Panc1 (cell line): ENCODE data around the gene FBXL17. TPM values are rescaled to one million over a fixed set of nuclear protein-coding genes. Genes with fewer than 3 reads are reported as not detected.
"Not testable (repeated sequence)": the region's sequence is repeated elsewhere in the genome, so short reads cannot be mapped to it uniquely, and the experiment has no call there.

Experiments used
- ATAC-seq: fragments of 200-7000 bp; cut with Tn5 transposase; 2 replicates; pipeline ENCODE4 v1.9.1; 2020; ENCODE audit warnings: mild to moderate bottlenecking, moderate library complexity
- BruUV-seq: library from RNA; stranded (reverse); fragments of 400-500 nt; replicated peaks from 2 replicates; lab custom pipeline; 2021; lab: Mats Ljungman, UMichigan
- CTCF ChIA-PET: fragments of 300-600 bp; sonication (Branson Sonifier 250); formaldehyde crosslinking; loops from one replicate; lab custom pipeline; 2022; ENCODE audit warnings: antibody characterized with exemption; lab: Charles Lee
- POLR2A ChIA-PET: fragments of 300-600 bp; sonication (Branson Sonifier 250); formaldehyde crosslinking; loops from one replicate; lab custom pipeline; 2022; ENCODE audit warnings: antibody characterized with exemption; lab: Charles Lee
- DNase-seq: peaks from one replicate; pipeline ENCODE4 v3.0.0-alpha.2; 2010; ENCODE audit warnings: low read depth, low spot score
- H3K27ac ChIP-seq: 2 replicates; pipeline ENCODE4 v1.5.1; 2011; ENCODE audit warnings: mild to moderate bottlenecking, low read length, inconsistent platforms
- H3K27me3 ChIP-seq: fragments of 200-500 bp; sonication (Bioruptor generic); 2 replicates; pipeline ENCODE4 v1.6.0; 2014; ENCODE audit warnings: low read length, inconsistent platforms; ENCODE audit not compliant: control insufficient read depth, insufficient read depth
- H3K36me3 ChIP-seq: fragments of 200-500 bp; sonication (Bioruptor generic); 2 replicates; pipeline ENCODE4 v1.5.1; 2014; ENCODE audit warnings: inconsistent platforms, mild to moderate bottlenecking, low read length, moderate library complexity; ENCODE audit not compliant: control insufficient read depth, insufficient read depth
- H3K4me1 ChIP-seq: 2 replicates; pipeline ENCODE4 v1.5.1; 2011; ENCODE audit warnings: inconsistent platforms, mild to moderate bottlenecking, low read length, moderate library complexity; ENCODE audit not compliant: control insufficient read depth, insufficient read depth
- H3K4me3 ChIP-seq, 2 experiments: 2 replicates each; pipeline ENCODE4 v1.5.1; 2011 to 2012; ENCODE audit warnings: low read depth in 2 of 2, low read length in 2 of 2, mild to moderate bottlenecking in 2 of 2, inconsistent platforms in 1 of 2, moderate library complexity in 1 of 2
- H3K9me3 ChIP-seq: fragments of 200-500 bp; sonication (Bioruptor generic); 2 replicates; pipeline ENCODE4 v1.5.1; 2014; ENCODE audit warnings: low read depth, mild to moderate bottlenecking, inconsistent platforms, low read length, moderate library complexity; ENCODE audit not compliant: control insufficient read depth, insufficient read depth
- POLR2AphosphoS5 ChIP-seq: IDR thresholded peaks from 2 replicates; pipeline ENCODE4 v1.6.1; 2012; ENCODE audit warnings: mild to moderate bottlenecking, low read depth, low read length, moderate library complexity
- SIN3A ChIP-seq: IDR thresholded peaks from 2 replicates; pipeline ENCODE4 v1.6.1; 2012; ENCODE audit warnings: low read depth, mild to moderate bottlenecking, low read length, moderate library complexity, borderline replicate concordance; ENCODE audit not compliant: insufficient read depth
- TCF7L2 ChIP-seq: IDR thresholded peaks from 2 replicates; pipeline ENCODE4 v1.6.1; 2011; ENCODE audit warnings: mild to moderate bottlenecking, low read depth, low read length, inconsistent platforms
- in situ Hi-C: cut with HindIII; loops from 2 replicates; pipeline ENCODE4 v1.10.0; 2016; ENCODE audit warnings: low sequenced_read_pairs, low pct_unique_long_range_greater_than_20kb
- intact Hi-C: fragments of 100-400 bp; cut with micrococcal nuclease; formaldehyde crosslinking; loops from one replicate; pipeline ENCODE4 v1.10.0; 2022; ENCODE audit not compliant: unreplicated experiment
- total RNA-seq: library from RNA; stranded (reverse); gene quantifications from one replicate; pipeline ENCODE4 v1.2.1, GENCODE V29; 2021; ENCODE audit not compliant: unreplicated experiment
- TF ChIP-seq, protein P1 (sequence below), 2 experiments: IDR thresholded peaks; 2 replicates each; pipeline ENCODE4 v1.6.1; 2011 to 2012; ENCODE audit warnings: low read depth in 2 of 2, control low read depth in 1 of 2, low read length in 1 of 2, mild to moderate bottlenecking in 1 of 2, moderate library complexity in 1 of 2; ENCODE audit not compliant: insufficient read depth in 1 of 2
- TF ChIP-seq, protein P2 (sequence below): fragments of 450-650 bp; IDR thresholded peaks from 2 replicates; pipeline ENCODE4 v1.5.1; 2017; ENCODE audit warnings: mild to moderate bottlenecking

The FBXL17 gene
- total RNA-seq, 1 experiment from 2014 or later: 17.4 TPM

DNA sequence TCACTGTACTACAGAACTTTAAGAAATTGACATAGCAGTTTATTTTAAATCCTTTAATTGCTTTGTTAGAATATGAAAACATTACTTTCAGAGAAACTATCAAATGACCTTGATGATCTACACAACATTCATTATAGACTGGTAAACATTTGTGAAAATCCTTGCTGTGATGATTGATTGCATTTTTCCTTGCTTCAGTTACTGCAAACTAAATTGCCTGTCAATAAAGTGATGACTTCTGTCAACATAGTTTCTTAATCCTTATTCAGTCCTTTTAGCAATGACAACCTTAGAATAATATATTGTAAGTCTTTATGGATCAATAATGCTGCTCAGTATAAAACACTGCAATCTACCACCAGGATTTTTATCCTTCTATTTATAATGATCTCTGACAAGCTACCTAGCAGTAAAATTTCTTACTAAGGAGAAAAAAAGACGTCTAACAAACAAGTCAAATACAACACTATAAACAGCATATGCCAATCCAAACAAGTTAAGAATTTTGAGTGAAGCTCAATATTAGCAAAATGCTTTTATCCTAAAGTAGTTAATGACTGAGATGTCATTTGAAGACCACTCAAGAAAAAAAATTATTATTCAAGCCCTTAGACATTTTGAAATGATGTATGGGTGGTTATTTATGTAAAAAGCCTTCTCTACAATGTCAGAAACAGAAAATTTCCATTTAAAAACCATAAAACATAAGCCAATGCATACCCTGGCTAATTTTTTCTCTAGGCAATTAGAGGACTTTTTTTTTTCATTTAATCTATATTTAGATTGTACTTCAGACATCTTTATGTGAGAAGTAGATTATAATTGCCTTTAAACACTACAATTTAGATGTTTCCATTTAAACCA lies 105.5 kb downstream of the FBXL17 start:
- no peak for DNase-seq
- H3K9me3 ChIP-seq: no peaks in the 10 kb centered on the region
- H3K4me3 ChIP-seq: no peak overlapping the region
- intact Hi-C loops: no loop called here
- no peaks in the 10 kb centered on the region; the same call in 1 of the 2 replicates for H3K4me1 ChIP-seq
- ChIA-PET POLR2A (no interaction called here), CTCF (no interaction called here)
- H3K27ac ChIP-seq: no peak overlapping the region
- no peaks in the 10 kb centered on the region for H3K27me3 ChIP-seq
- TF ChIP-seq TCF7L2: no peak
- TF ChIP-seq, protein P1, sequence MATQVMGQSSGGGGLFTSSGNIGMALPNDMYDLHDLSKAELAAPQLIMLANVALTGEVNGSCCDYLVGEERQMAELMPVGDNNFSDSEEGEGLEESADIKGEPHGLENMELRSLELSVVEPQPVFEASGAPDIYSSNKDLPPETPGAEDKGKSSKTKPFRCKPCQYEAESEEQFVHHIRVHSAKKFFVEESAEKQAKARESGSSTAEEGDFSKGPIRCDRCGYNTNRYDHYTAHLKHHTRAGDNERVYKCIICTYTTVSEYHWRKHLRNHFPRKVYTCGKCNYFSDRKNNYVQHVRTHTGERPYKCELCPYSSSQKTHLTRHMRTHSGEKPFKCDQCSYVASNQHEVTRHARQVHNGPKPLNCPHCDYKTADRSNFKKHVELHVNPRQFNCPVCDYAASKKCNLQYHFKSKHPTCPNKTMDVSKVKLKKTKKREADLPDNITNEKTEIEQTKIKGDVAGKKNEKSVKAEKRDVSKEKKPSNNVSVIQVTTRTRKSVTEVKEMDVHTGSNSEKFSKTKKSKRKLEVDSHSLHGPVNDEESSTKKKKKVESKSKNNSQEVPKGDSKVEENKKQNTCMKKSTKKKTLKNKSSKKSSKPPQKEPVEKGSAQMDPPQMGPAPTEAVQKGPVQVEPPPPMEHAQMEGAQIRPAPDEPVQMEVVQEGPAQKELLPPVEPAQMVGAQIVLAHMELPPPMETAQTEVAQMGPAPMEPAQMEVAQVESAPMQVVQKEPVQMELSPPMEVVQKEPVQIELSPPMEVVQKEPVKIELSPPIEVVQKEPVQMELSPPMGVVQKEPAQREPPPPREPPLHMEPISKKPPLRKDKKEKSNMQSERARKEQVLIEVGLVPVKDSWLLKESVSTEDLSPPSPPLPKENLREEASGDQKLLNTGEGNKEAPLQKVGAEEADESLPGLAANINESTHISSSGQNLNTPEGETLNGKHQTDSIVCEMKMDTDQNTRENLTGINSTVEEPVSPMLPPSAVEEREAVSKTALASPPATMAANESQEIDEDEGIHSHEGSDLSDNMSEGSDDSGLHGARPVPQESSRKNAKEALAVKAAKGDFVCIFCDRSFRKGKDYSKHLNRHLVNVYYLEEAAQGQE (IDR thresholded peaks at IDR 0.05; ENCODE audit: insufficient read depth in 1 of 2, low read depth in 2 of 2, low read length in 1 of 2): no peak
- TF ChIP-seq, protein P2, sequence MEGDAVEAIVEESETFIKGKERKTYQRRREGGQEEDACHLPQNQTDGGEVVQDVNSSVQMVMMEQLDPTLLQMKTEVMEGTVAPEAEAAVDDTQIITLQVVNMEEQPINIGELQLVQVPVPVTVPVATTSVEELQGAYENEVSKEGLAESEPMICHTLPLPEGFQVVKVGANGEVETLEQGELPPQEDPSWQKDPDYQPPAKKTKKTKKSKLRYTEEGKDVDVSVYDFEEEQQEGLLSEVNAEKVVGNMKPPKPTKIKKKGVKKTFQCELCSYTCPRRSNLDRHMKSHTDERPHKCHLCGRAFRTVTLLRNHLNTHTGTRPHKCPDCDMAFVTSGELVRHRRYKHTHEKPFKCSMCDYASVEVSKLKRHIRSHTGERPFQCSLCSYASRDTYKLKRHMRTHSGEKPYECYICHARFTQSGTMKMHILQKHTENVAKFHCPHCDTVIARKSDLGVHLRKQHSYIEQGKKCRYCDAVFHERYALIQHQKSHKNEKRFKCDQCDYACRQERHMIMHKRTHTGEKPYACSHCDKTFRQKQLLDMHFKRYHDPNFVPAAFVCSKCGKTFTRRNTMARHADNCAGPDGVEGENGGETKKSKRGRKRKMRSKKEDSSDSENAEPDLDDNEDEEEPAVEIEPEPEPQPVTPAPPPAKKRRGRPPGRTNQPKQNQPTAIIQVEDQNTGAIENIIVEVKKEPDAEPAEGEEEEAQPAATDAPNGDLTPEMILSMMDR: no peak
- no peak for TF ChIP-seq SIN3A
- no peak for TF ChIP-seq POLR2AphosphoS5
- ATAC-seq: no peak
- in situ Hi-C loops: no loop called here
- no TSS peak for BruUV-seq
- H3K36me3 ChIP-seq: no peaks in the 10 kb centered on the region

DNA sequence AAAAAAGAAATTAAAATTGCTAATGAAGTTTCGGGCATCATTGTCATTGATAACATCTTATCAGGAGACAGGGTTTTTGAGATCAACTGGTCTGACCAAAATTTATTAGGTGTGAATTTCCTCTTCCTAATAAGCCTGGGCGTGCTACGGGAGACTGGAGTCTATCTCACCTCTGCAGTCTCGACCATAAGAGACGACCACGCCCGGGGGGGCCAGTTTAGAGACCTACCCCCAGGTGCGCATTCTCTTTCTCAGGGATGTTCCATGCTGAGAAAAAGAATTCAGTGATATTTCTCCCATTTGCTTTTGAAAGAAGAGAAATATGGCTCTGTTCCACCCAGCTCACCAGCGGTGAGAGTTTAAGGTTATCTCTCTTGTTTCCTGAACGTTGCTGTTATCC lies 107.8 kb downstream of the FBXL17 start:
- H3K4me1 ChIP-seq, BruUV-seq, H3K9me3 ChIP-seq, ATAC-seq, H3K27me3 ChIP-seq, DNase-seq, intact Hi-C loops, H3K4me3 ChIP-seq, in situ Hi-C loops, POLR2A ChIA-PET, H3K27ac ChIP-seq, CTCF ChIA-PET, H3K36me3 ChIP-seq: not testable (repeated sequence)

DNA sequence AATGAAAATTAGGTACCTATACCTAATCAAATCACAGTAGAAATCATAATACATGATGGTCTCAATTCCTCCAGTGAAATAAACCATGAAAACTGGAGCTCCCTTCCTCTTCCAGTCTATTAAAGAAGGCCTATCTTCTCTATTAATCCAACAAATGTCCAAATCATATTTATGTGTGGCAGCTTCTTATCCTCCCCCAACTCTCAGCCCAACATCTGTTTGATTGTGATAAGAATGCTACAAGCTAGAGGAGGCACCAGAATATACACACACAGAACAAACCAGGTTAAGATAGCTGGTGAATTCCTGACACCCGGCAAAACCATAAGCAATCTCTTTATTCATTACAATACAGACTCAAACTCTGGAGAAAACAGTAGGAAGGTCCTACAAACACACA lies 110.8 kb downstream of the FBXL17 start:
- Histone ChIP-seq H3K36me3 (no peaks in the 10 kb centered on the region), H3K27me3 (no peaks in the 10 kb centered on the region), H3K27ac (no peak overlapping the region), H3K9me3 (no peaks in the 10 kb centered on the region), H3K4me1 (no peaks in the 10 kb centered on the region), H3K4me3 (no peak overlapping the region)
- TF ChIP-seq TCF7L2 (no peak), SIN3A (no peak), POLR2AphosphoS5 (no peak)
- TF ChIP-seq, protein P2: no peak
- TF ChIP-seq, protein P1 (IDR thresholded peaks at IDR 0.05; ENCODE audit: insufficient read depth in 1 of 2, low read depth in 2 of 2, low read length in 1 of 2): no peak
- intact Hi-C loops: no loop called here
- POLR2A ChIA-PET: no interaction called here
- CTCF ChIA-PET: no interaction called here
- ATAC-seq (no peak), DNase-seq (no peak)
- in situ Hi-C loops: no loop called here
- BruUV-seq: no TSS peak
